IMR-90 (cell line): ENCODE data around the gene ZDHHC21. TPM values are rescaled to one million over a fixed set of nuclear protein-coding genes. Genes with fewer than 3 reads are reported as not detected.

Source experiments
- ATAC-seq: fragments of 200-7000 bp; cut with Tn5 transposase; 2 replicates; pipeline ENCODE4 v1.9.1; 2020; ENCODE audit warnings: low read depth, mild to moderate bottlenecking, moderate library complexity
- BruUV-seq: library from RNA; stranded (reverse); fragments of 400-500 nt; replicated peaks from 2 replicates; lab custom pipeline; 2021; lab: Mats Ljungman, UMichigan
- CTCF ChIA-PET: fragments of 300-600 bp; formaldehyde crosslinking; extraction: SDS; loops from one replicate; lab custom pipeline; 2021; ENCODE audit warnings: antibody characterized with exemption; lab: Yijun Ruan, JAX
- POLR2A ChIA-PET: fragments of 300-600 bp; sonication (Branson Sonifier 250); formaldehyde crosslinking; loops from one replicate; lab custom pipeline; 2022; ENCODE audit warnings: antibody characterized with exemption; ENCODE audit not compliant: unreplicated experiment; lab: Charles Lee
- DNase-seq: peaks from one replicate; pipeline ENCODE4 v3.0.0; 2013
- H2AFZ ChIP-seq: replicated peaks from 2 replicates; pipeline ENCODE3; 2013; ENCODE audit warnings: low read length, mild to moderate bottlenecking; ENCODE audit not compliant: poor library complexity
- H2AK5ac ChIP-seq: 2 replicates; pipeline ENCODE4 v1.6.1; 2013; ENCODE audit warnings: low read depth, low read length, inconsistent platforms
- H2AK9ac ChIP-seq: replicated peaks from 2 replicates; pipeline ENCODE3; 2013; ENCODE audit warnings: mild to moderate bottlenecking, low read depth, low read length, moderate library complexity; ENCODE audit not compliant: poor library complexity
- H2BK120ac ChIP-seq: 2 replicates; pipeline ENCODE4 v1.6.1; 2013; ENCODE audit warnings: low read depth, low read length, inconsistent platforms
- H2BK15ac ChIP-seq: 3 replicates; pipeline ENCODE4 v1.6.1; 2013; ENCODE audit warnings: low read depth, low read length, inconsistent platforms
- H2BK20ac ChIP-seq: 2 replicates; pipeline ENCODE4 v1.6.1; 2013; ENCODE audit warnings: low read depth, mild to moderate bottlenecking, inconsistent platforms, low read length, moderate library complexity
- H2BK5ac ChIP-seq: 2 replicates; pipeline ENCODE4 v1.6.1; 2013; ENCODE audit warnings: mild to moderate bottlenecking, low read depth, low read length, inconsistent platforms; ENCODE audit not compliant: poor library complexity, severe bottlenecking
- H3K14ac ChIP-seq: replicated peaks from 2 replicates; pipeline ENCODE4 v1.6.1; 2013; ENCODE audit warnings: low read depth, low read length, inconsistent platforms
- H3K18ac ChIP-seq: 2 replicates; pipeline ENCODE4 v1.6.1; 2013; ENCODE audit warnings: low read depth, low read length, control low read depth
- H3K23ac ChIP-seq: 2 replicates; pipeline ENCODE4 v1.6.1; 2013; ENCODE audit warnings: low read depth, low read length, inconsistent platforms
- H3K27ac ChIP-seq: 2 replicates; pipeline ENCODE4 v1.5.1; 2013; ENCODE audit warnings: mild to moderate bottlenecking, control low read depth, low read length; ENCODE audit not compliant: insufficient read depth
- H3K27me3 ChIP-seq: 2 replicates; pipeline ENCODE4 v1.6.1; 2013; ENCODE audit warnings: low read length; ENCODE audit not compliant: control insufficient read depth, insufficient read depth
- H3K36me3 ChIP-seq: 2 replicates; pipeline ENCODE4 v1.6.1; 2013; ENCODE audit warnings: low read length, mixed read lengths; ENCODE audit not compliant: control insufficient read depth, insufficient read depth
- H3K4ac ChIP-seq: 2 replicates; pipeline ENCODE4 v1.6.1; 2013; ENCODE audit warnings: low read depth, low read length, inconsistent platforms
- H3K4me1 ChIP-seq: 2 replicates; pipeline ENCODE4 v1.6.1; 2013; ENCODE audit warnings: low read length, mixed read lengths; ENCODE audit not compliant: control insufficient read depth, insufficient read depth
- H3K4me2 ChIP-seq: 2 replicates; pipeline ENCODE4 v1.6.1; 2013; ENCODE audit warnings: low read depth, mild to moderate bottlenecking, control low read depth, low read length, moderate library complexity
- H3K4me3 ChIP-seq: 2 replicates; pipeline ENCODE4 v1.5.1; 2013; ENCODE audit warnings: low read depth, mild to moderate bottlenecking, control low read depth, low read length, moderate library complexity; ENCODE audit not compliant: insufficient read depth
- H3K56ac ChIP-seq: 2 replicates; pipeline ENCODE4 v1.6.1; 2013; ENCODE audit warnings: low read length, inconsistent platforms; ENCODE audit not compliant: insufficient read depth; ENCODE audit errors: extremely low read depth
- H3K79me1 ChIP-seq, 2 experiments: 2 replicates each; pipeline ENCODE4 v1.6.1; 2013; ENCODE audit warnings: low read length in 2 of 2, inconsistent platforms in 1 of 2, low read depth in 1 of 2
- H3K9ac ChIP-seq: 2 replicates; pipeline ENCODE4 v1.6.1; 2013; ENCODE audit warnings: low read depth, low read length, control low read depth
- H3K9me1 ChIP-seq: 2 replicates; pipeline ENCODE4 v1.6.1; 2013; ENCODE audit warnings: low read length, inconsistent platforms; ENCODE audit not compliant: insufficient read depth
- H3K9me3 ChIP-seq: 2 replicates; pipeline ENCODE4 v1.6.1; 2013; ENCODE audit warnings: low read length; ENCODE audit not compliant: control insufficient read depth, insufficient read depth
- H4K20me1 ChIP-seq: 2 replicates; pipeline ENCODE4 v1.6.1; 2013; ENCODE audit warnings: low read length, inconsistent platforms; ENCODE audit not compliant: insufficient read depth
- H4K5ac ChIP-seq: 2 replicates; pipeline ENCODE4 v1.6.1; 2013; ENCODE audit warnings: mild to moderate bottlenecking, low read depth, low read length, control low read depth
- H4K8ac ChIP-seq, 2 experiments: 2 replicates each; pipeline ENCODE4 v1.6.1; 2013; ENCODE audit warnings: low read depth in 2 of 2, low read length in 2 of 2, control low read depth in 1 of 2, inconsistent platforms in 1 of 2
- H4K91ac ChIP-seq: 2 replicates; pipeline ENCODE4 v1.6.1; 2013; ENCODE audit warnings: low read depth, low read length, inconsistent platforms; ENCODE audit not compliant: insufficient read depth
- BHLHE40 ChIP-seq: fragments of 150-350 bp; IDR thresholded peaks from 2 replicates; pipeline ENCODE4 v1.6.1; 2016; ENCODE audit warnings: mild to moderate bottlenecking, low read depth, low read length
- CEBPB ChIP-seq: IDR thresholded peaks from 2 replicates; pipeline ENCODE4 v1.6.1; 2012; ENCODE audit warnings: low read depth, low read length, improper control_type of control experiment
- CHD1 ChIP-seq: IDR thresholded peaks from 2 replicates; pipeline ENCODE4 v1.6.1; 2012; ENCODE audit warnings: low read depth, low read length, improper control_type of control experiment
- FOS ChIP-seq: fragments of 150-350 bp; IDR thresholded peaks from 2 replicates; pipeline ENCODE4 v1.6.1; 2016; ENCODE audit warnings: low read depth, low read length
- MAFK ChIP-seq: IDR thresholded peaks from 2 replicates; pipeline ENCODE4 v1.6.1; 2012; ENCODE audit warnings: low read depth, low read length, improper control_type of control experiment
- MAZ ChIP-seq: IDR thresholded peaks from 2 replicates; pipeline ENCODE4 v1.6.1; 2012; ENCODE audit warnings: low read depth, mild to moderate bottlenecking, low read length, improper control_type of control experiment, moderate library complexity, borderline replicate concordance
- MXI1 ChIP-seq: IDR thresholded peaks from 2 replicates; pipeline ENCODE4 v1.6.1; 2012; ENCODE audit warnings: low read depth, mild to moderate bottlenecking, low read length, moderate library complexity, borderline replicate concordance
- NFE2L2 ChIP-seq: fragments of 150-350 bp; IDR thresholded peaks from 2 replicates; pipeline ENCODE4 v1.6.1; 2016; ENCODE audit warnings: low read depth, mild to moderate bottlenecking, low read length
- POLR2A ChIP-seq: IDR thresholded peaks from 2 replicates; pipeline ENCODE4 v1.6.1; 2012; ENCODE audit warnings: mild to moderate bottlenecking, low read depth, low read length
- RAD21 ChIP-seq: IDR thresholded peaks from 2 replicates; pipeline ENCODE4 v1.6.1; 2012; ENCODE audit warnings: low read length, improper control_type of control experiment
- RCOR1 ChIP-seq: IDR thresholded peaks from 2 replicates; pipeline ENCODE4 v1.6.1; 2012; ENCODE audit warnings: mild to moderate bottlenecking, low read length, improper control_type of control experiment; ENCODE audit not compliant: insufficient replicate concordance
- RFX5 ChIP-seq: IDR thresholded peaks from 2 replicates; pipeline ENCODE4 v1.8.0; 2012; ENCODE audit warnings: low read depth, mild to moderate bottlenecking, low read length, moderate library complexity
- SMC3 ChIP-seq: fragments of 150-350 bp; IDR thresholded peaks from 2 replicates; pipeline ENCODE4 v1.6.1; 2016; ENCODE audit warnings: low read depth, mild to moderate bottlenecking, antibody characterized with exemption, low read length, moderate library complexity
- WGBS, 2 experiments: methylation state at CpG; one replicate each; pipeline versions ENCODE4 v1.1.5 to v1.1.7; 2013; ENCODE audit warnings: missing lambda C conversion rate in 2 of 2; ENCODE audit not compliant: insufficient read length in 1 of 2; ENCODE audit errors: extremely low coverage in 2 of 2; 5-methylcytosine and 5-hydroxymethylcytosine counted together
- dilution Hi-C: fragments of 300-500 bp; cut with HindIII; formaldehyde crosslinking; loops from one replicate; pipeline ENCODE4 v1.14.3; 2018; ENCODE audit warnings: low sequenced_read_pairs; ENCODE audit not compliant: unreplicated experiment
- in situ Hi-C: fragments of 300-500 bp; cut with MboI; formaldehyde crosslinking; loops from 3 replicates; pipeline ENCODE4 v1.14.3; 2019; ENCODE audit warnings: low sequenced_read_pairs, inconsistent platforms, mixed read lengths
- intact Hi-C: fragments of 100-400 bp; cut with micrococcal nuclease; formaldehyde crosslinking; loops from 2 replicates; pipeline ENCODE4 v1.10.0; 2022
- polyA plus RNA-seq, 3 experiments: library from polyadenylated mRNA; depleted of rRNA; stranded (reverse); fragments of >200 nt; gene quantifications; 2 replicates each; pipeline ENCODE4 v1.2.3, GENCODE V29; 2012; ENCODE audit warnings: low replicate concordance in 1 of 3
- total RNA-seq: library from RNA; depleted of rRNA; stranded (reverse); fragments of >200 nt; gene quantifications from 2 replicates; pipeline ENCODE4 v1.2.3, GENCODE V29; 2012
- TF ChIP-seq, protein P1 (sequence below): fragments of 150-350 bp; IDR thresholded peaks from 2 replicates; pipeline ENCODE4 v1.6.1; 2016; ENCODE audit warnings: low read depth, mild to moderate bottlenecking, low read length, moderate library complexity, borderline replicate concordance
- TF ChIP-seq, protein P2 (sequence below): fragments of 150-350 bp; IDR thresholded peaks from 2 replicates; pipeline ENCODE4 v1.6.1; 2017; ENCODE audit warnings: mild to moderate bottlenecking, antibody characterized with exemption, low read length, low read depth
- TF ChIP-seq, protein P3 (sequence below): conservative IDR thresholded peaks from 2 replicates; pipeline ENCODE4 v1.5.1; 2012; ENCODE audit warnings: mild to moderate bottlenecking, low read depth, low read length, improper control_type of control experiment

Gene ZDHHC21
- total and polyA plus RNA-seq, 2 of the 4 experiments (the other 2 are of a cell fraction) = 2.8 to 4.5 TPM

DNA sequence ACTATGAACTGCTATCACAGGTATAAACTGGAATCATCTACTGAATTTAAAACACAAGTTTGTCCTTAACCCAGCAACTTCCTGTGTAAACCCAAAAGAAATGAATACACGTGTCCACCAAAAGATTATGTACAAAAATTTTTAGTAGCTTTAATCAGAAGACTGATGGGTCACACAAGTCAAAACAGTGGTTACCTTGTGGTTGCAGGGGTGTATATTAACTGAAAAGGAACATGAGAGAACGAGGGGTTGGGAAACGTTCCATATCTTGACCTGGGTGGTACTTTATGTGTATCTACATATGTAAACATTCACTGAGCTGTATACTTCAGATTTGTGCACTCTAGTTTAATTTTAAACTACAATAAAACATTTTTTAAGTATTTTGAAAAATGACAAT, 18.6 kb downstream of the ZDHHC21 start:
- dilution Hi-C loops (no loop called here), intact Hi-C loops (no loop called here)

More for the DNA sequence above, 18.6 kb downstream of the ZDHHC21 start:
- CTCF ChIA-PET = interaction anchor here (0.6 to 1.0 kb wide), 2 partner anchors 18 to 384 kb away, joined by 3 read pairs; no protein-coding TSS in a partner anchor
- Histone ChIP-seq H2AFZ (no peak overlapping the region), H3K9me1 (0 out of 2 replicates have a peak, but pooled peaks cover 2% of the 10 kb centered on the region), H3K27ac (no peak overlapping the region), H3K4me3 (no peak overlapping the region), H2BK15ac (no peak overlapping the region), H3K14ac (no peak overlapping the region), H3K36me3 (peaks cover 3% of the 10 kb centered on the region), H2BK120ac (no peak overlapping the region), H4K20me1 (no peaks in the 10 kb centered on the region), H3K79me1 (peaks cover 0 to 4% of the 10 kb centered on the region in 2 experiments; a peak in 1 of 4 replicates), H3K9me3 (no peaks in the 10 kb centered on the region), H3K4me1 (no peaks in the 10 kb centered on the region), H3K56ac (no peak overlapping the region), H2AK5ac (no peak overlapping the region), H4K8ac (no peak overlapping the region), H4K5ac (no peak overlapping the region), H3K18ac (no peak overlapping the region), H3K23ac (no peak overlapping the region), H2AK9ac (no peak overlapping the region), H2BK5ac (no peak overlapping the region), H3K4me2 (no peak overlapping the region), H2BK20ac (no peak overlapping the region), H3K9ac (no peak overlapping the region), H3K27me3 (no peaks in the 10 kb centered on the region), H4K91ac (no peak overlapping the region), H3K4ac (no peak overlapping the region)
- no CpG with 5 or more reads among the region's 3 CpGs for WGBS, 2 experiments
- in situ Hi-C loops = no loop called here
- DNase-seq = no peak
- no TSS peak for BruUV-seq
- TF ChIP-seq MXI1 (no peak), NFE2L2 (no peak), SMC3 (no peak), BHLHE40 (no peak), POLR2A (no peak), FOS (no peak), RFX5 (no peak), CHD1 (no peak), MAFK (no peak), RAD21 (no peak), CEBPB (no peak), MAZ (no peak), RCOR1 (no peak)
- TF ChIP-seq, protein P1, sequence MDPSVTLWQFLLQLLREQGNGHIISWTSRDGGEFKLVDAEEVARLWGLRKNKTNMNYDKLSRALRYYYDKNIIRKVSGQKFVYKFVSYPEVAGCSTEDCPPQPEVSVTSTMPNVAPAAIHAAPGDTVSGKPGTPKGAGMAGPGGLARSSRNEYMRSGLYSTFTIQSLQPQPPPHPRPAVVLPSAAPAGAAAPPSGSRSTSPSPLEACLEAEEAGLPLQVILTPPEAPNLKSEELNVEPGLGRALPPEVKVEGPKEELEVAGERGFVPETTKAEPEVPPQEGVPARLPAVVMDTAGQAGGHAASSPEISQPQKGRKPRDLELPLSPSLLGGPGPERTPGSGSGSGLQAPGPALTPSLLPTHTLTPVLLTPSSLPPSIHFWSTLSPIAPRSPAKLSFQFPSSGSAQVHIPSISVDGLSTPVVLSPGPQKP = no peak
- TF ChIP-seq, protein P2, sequence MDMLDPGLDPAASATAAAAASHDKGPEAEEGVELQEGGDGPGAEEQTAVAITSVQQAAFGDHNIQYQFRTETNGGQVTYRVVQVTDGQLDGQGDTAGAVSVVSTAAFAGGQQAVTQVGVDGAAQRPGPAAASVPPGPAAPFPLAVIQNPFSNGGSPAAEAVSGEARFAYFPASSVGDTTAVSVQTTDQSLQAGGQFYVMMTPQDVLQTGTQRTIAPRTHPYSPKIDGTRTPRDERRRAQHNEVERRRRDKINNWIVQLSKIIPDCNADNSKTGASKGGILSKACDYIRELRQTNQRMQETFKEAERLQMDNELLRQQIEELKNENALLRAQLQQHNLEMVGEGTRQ = no peak
- TF ChIP-seq, protein P3, sequence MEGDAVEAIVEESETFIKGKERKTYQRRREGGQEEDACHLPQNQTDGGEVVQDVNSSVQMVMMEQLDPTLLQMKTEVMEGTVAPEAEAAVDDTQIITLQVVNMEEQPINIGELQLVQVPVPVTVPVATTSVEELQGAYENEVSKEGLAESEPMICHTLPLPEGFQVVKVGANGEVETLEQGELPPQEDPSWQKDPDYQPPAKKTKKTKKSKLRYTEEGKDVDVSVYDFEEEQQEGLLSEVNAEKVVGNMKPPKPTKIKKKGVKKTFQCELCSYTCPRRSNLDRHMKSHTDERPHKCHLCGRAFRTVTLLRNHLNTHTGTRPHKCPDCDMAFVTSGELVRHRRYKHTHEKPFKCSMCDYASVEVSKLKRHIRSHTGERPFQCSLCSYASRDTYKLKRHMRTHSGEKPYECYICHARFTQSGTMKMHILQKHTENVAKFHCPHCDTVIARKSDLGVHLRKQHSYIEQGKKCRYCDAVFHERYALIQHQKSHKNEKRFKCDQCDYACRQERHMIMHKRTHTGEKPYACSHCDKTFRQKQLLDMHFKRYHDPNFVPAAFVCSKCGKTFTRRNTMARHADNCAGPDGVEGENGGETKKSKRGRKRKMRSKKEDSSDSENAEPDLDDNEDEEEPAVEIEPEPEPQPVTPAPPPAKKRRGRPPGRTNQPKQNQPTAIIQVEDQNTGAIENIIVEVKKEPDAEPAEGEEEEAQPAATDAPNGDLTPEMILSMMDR = no peak
- no peak for ATAC-seq
- POLR2A ChIA-PET = no interaction called here
